ENCODE results near the gene INPP5B. TPM values are rescaled to one million over a fixed set of nuclear protein-coding genes. Genes with fewer than 3 reads are reported as not detected.

INPP5B gene
- total and polyA plus RNA-seq, 2 of the 13 experiments (the other 11 are each of a cell fraction or from before 2014, with no cell fraction given) = 9.0 to 9.8 TPM

- 0 out of 2 replicates have a peak, but pooled peaks have one; percentile 45 for TF ChIP-seq SNAPC4 (CRISPR knock-in tag; IDR thresholded peaks at IDR 0.05)
- no peak; the same call in 1 of the 2 replicates for TF ChIP-seq ARID4A (CRISPR knock-in tag; IDR thresholded peaks at IDR 0.05; ENCODE audit: borderline replicate concordance)
- no peak for TF ChIP-seq MLX (CRISPR knock-in tag; IDR thresholded peaks at IDR 0.05)
- no peak for TF ChIP-seq RORA (CRISPR knock-in tag; IDR thresholded peaks at IDR 0.05)
- no peak for TF ChIP-seq ZGPAT (CRISPR knock-in tag; IDR thresholded peaks at IDR 0.05)
- no peak for TF ChIP-seq ZNF101 (CRISPR knock-in tag; IDR thresholded peaks at IDR 0.05; ENCODE audit: borderline replicate concordance, low read depth)
- no peak for TF ChIP-seq CAMTA2 (CRISPR knock-in tag; IDR thresholded peaks at IDR 0.05; ENCODE audit: borderline replicate concordance)
- TF ChIP-seq MATR3 (CRISPR knock-in tag; IDR thresholded peaks at IDR 0.05) = no peak
- TF ChIP-seq ELF4 (CRISPR knock-in tag; IDR thresholded peaks at IDR 0.05; ENCODE audit: borderline replicate concordance) = no peak
- TF ChIP-seq ZBTB26 (CRISPR knock-in tag; IDR thresholded peaks at IDR 0.05; ENCODE audit: borderline replicate concordance) = no peak
- no peak for TF ChIP-seq ZNF703 (CRISPR knock-in tag; IDR thresholded peaks at IDR 0.05; ENCODE audit: borderline replicate concordance)
- TF ChIP-seq MAF1 (CRISPR knock-in tag; IDR thresholded peaks at IDR 0.05; ENCODE audit: borderline replicate concordance) = no peak
- no peak for TF ChIP-seq PLSCR1 (CRISPR knock-in tag; IDR thresholded peaks at IDR 0.05; ENCODE audit: borderline replicate concordance)
- TF ChIP-seq ZNF335 (CRISPR knock-in tag; IDR thresholded peaks at IDR 0.05) = no peak
- TF ChIP-seq HMG20A (CRISPR knock-in tag; IDR thresholded peaks at IDR 0.05; ENCODE audit: borderline replicate concordance) = peak; percentile 24; the same call in 1 of the 2 replicates
Observed at GRCh38 chr1:37940299-37940947, 6.4 kb downstream of the INPP5B start (continued).
